Measurements from ENCODE around the gene SAA4.

- TF ChIP-seq CTCF (IDR thresholded peaks at IDR 0.05; ENCODE audit: borderline replicate concordance, extremely low read depth, low read length, poor library complexity, severe bottlenecking) (no peak), EZH2 (IDR thresholded peaks at IDR 0.05; ENCODE audit: borderline replicate concordance, low read depth, low read length, severe bottlenecking) (no peak)
These were observed 10.7 kb downstream of the SAA4 start for GRCh38 chr11:18225913-18226312.

Measured in DND-41 (cell line).